ENCODE measurements around the gene B3GNT3. TPM values are rescaled to one million over a fixed set of nuclear protein-coding genes. Genes with fewer than 3 reads are reported as not detected.

The B3GNT3 gene
- total and polyA plus RNA-seq, 2 of the 8 experiments (the other 6 are each of a cell fraction or from before 2014, with no cell fraction given), result 1.5 TPM

DNA sequence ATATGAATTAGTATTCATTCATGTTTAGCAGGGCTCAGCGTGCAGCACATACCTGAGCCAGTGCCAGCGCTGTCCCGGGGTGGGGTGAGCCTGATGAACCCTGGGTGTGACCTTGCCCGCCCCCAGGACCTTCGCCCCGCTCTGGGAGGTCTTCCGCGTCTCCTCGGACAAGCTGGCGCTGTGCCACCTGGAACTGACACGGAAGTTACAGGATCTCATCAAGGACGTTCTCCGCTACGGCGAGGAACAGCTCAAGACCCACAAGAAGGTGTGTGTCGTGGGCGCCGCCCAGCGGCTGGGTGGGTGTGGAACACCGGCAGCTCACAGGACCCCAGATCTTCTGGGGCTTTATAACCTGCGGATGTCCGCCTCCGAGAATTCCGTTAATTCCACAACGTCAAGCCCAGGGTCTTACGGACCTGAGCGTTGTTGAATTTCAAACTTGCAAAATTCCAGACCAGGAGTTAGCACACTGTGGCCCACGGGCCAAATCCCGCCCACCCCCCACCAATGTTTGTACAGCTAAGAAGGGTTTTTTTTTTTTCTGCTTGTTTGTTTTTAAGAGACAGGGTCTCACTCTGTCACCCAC, 28.3 kb upstream of the B3GNT3 start (continued):
- TF ChIP-seq, protein P1, sequence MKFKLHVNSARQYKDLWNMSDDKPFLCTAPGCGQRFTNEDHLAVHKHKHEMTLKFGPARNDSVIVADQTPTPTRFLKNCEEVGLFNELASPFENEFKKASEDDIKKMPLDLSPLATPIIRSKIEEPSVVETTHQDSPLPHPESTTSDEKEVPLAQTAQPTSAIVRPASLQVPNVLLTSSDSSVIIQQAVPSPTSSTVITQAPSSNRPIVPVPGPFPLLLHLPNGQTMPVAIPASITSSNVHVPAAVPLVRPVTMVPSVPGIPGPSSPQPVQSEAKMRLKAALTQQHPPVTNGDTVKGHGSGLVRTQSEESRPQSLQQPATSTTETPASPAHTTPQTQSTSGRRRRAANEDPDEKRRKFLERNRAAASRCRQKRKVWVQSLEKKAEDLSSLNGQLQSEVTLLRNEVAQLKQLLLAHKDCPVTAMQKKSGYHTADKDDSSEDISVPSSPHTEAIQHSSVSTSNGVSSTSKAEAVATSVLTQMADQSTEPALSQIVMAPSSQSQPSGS (IDR thresholded peaks at IDR 0.05; ENCODE audit: low read length), result no peak
